WTC11 (cell line): ENCODE results near the gene PRAC2. TPM values are rescaled to one million over a fixed set of nuclear protein-coding genes. Genes with fewer than 3 reads are reported as not detected.
A peak's percentile ranks its signal among the peaks of the same experiment; 100 is the strongest.

Experiments
- AFF4 ChIP-seq: sonication (generic); formaldehyde crosslinking; IDR thresholded peaks from 2 replicates; pipeline ENCODE4 v1.8.1; 2023; ENCODE audit warnings: mild to moderate bottlenecking, missing genetic modification reagents, borderline replicate concordance
- ATF2 ChIP-seq: sonication (generic); formaldehyde crosslinking; IDR thresholded peaks from 2 replicates; pipeline ENCODE4 v1.8.1; 2022; ENCODE audit warnings: low read depth, missing genetic modification reagents, borderline replicate concordance
- CBFB ChIP-seq: sonication (generic); formaldehyde crosslinking; IDR thresholded peaks from 2 replicates; pipeline ENCODE4 v1.8.1; 2022; ENCODE audit warnings: mild to moderate bottlenecking, low read depth, missing genetic modification reagents
- CDX4 ChIP-seq: fragments of 250-450 bp; sonication (Bioruptor Pico); IDR thresholded peaks from 2 replicates; pipeline ENCODE4 v1.9.0; 2021; ENCODE audit warnings: moderate library complexity, mild to moderate bottlenecking, inconsistent platforms, borderline replicate concordance
- ESRRA ChIP-seq: sonication (generic); formaldehyde crosslinking; IDR thresholded peaks from 2 replicates; pipeline ENCODE4 v1.8.1; 2022; ENCODE audit warnings: mild to moderate bottlenecking, missing genetic modification reagents, borderline replicate concordance
- ETV6 ChIP-seq: sonication (generic); formaldehyde crosslinking; IDR thresholded peaks from 2 replicates; pipeline ENCODE4 v1.8.1; 2022; ENCODE audit warnings: mild to moderate bottlenecking, missing genetic modification reagents
- FOXJ3 ChIP-seq: sonication (generic); formaldehyde crosslinking; IDR thresholded peaks from 2 replicates; pipeline ENCODE4 v1.9.0; 2021; ENCODE audit warnings: missing genetic modification reagents, mild to moderate bottlenecking, borderline replicate concordance
- FOXK1 ChIP-seq: sonication (generic); formaldehyde crosslinking; IDR thresholded peaks from 2 replicates; pipeline ENCODE4 v1.8.0; 2022; ENCODE audit warnings: mild to moderate bottlenecking, moderate library complexity, missing genetic modification reagents
- HMGA2 ChIP-seq: fragments of 250-450 bp; sonication (Bioruptor Pico); IDR thresholded peaks from 2 replicates; pipeline ENCODE4 v1.4.0; 2021; ENCODE audit warnings: mild to moderate bottlenecking, moderate library complexity
- MXD4 ChIP-seq: fragments of 250-450 bp; sonication (Bioruptor Pico); IDR thresholded peaks from 2 replicates; pipeline ENCODE4 v1.8.0; 2021; ENCODE audit warnings: mild to moderate bottlenecking, moderate library complexity, borderline replicate concordance
- NR1H2 ChIP-seq: sonication (generic); formaldehyde crosslinking; IDR thresholded peaks from 2 replicates; pipeline ENCODE4 v1.9.0; 2021; ENCODE audit warnings: mild to moderate bottlenecking, moderate library complexity, missing genetic modification reagents
- RELA ChIP-seq: sonication (generic); formaldehyde crosslinking; IDR thresholded peaks from 2 replicates; pipeline ENCODE4 v1.8.1; 2022; ENCODE audit warnings: missing genetic modification reagents, mild to moderate bottlenecking, borderline replicate concordance
- SMAD4 ChIP-seq: sonication (generic); formaldehyde crosslinking; IDR thresholded peaks from 2 replicates; pipeline ENCODE4 v1.8.0; 2022; ENCODE audit warnings: mild to moderate bottlenecking, missing genetic modification reagents
- SP1 ChIP-seq: sonication (generic); formaldehyde crosslinking; conservative IDR thresholded peaks from 2 replicates; pipeline ENCODE4 v1.8.1; 2022; ENCODE audit warnings: missing genetic modification reagents
- TEAD1 ChIP-seq: sonication (generic); formaldehyde crosslinking; IDR thresholded peaks from 2 replicates; pipeline ENCODE4 v1.8.0; 2022; ENCODE audit warnings: mild to moderate bottlenecking, missing genetic modification reagents
- TEAD4 ChIP-seq: sonication (generic); formaldehyde crosslinking; IDR thresholded peaks from 2 replicates; pipeline ENCODE4 v1.8.0; 2022; ENCODE audit warnings: mild to moderate bottlenecking, missing genetic modification reagents
- TP53 ChIP-seq: sonication (generic); formaldehyde crosslinking; IDR thresholded peaks from 2 replicates; pipeline ENCODE4 v1.8.1; 2023; ENCODE audit warnings: mild to moderate bottlenecking, missing genetic modification reagents
- ZBTB21 ChIP-seq: sonication (generic); formaldehyde crosslinking; IDR thresholded peaks from 2 replicates; pipeline ENCODE4 v1.8.1; 2023; ENCODE audit warnings: mild to moderate bottlenecking, missing genetic modification reagents, borderline replicate concordance
- ZNF317 ChIP-seq: sonication (generic); formaldehyde crosslinking; IDR thresholded peaks from 2 replicates; pipeline ENCODE4 v1.8.1; 2023; ENCODE audit warnings: low read depth, mild to moderate bottlenecking, moderate library complexity, missing genetic modification reagents, borderline replicate concordance
- ZNF416 ChIP-seq: fragments of 250-450 bp; sonication (Bioruptor Pico); IDR thresholded peaks from 2 replicates; pipeline ENCODE4 v1.9.0; 2021; ENCODE audit warnings: mild to moderate bottlenecking, inconsistent platforms
- ZNF512 ChIP-seq: sonication (generic); formaldehyde crosslinking; IDR thresholded peaks from 2 replicates; pipeline ENCODE4 v1.8.1; 2022; ENCODE audit warnings: missing genetic modification reagents, borderline replicate concordance
- total RNA-seq: library from RNA; stranded (reverse); gene quantifications from 3 replicates; pipeline ENCODE4 v1.2.3, GENCODE V29; 2021
- TF ChIP-seq, protein P1 (sequence below): sonication (generic); formaldehyde crosslinking; IDR thresholded peaks from 2 replicates; pipeline ENCODE4 v1.8.0; 2023; ENCODE audit warnings: missing genetic modification reagents, mild to moderate bottlenecking, borderline replicate concordance
- TF ChIP-seq, protein P2 (sequence below): sonication (generic); formaldehyde crosslinking; IDR thresholded peaks from 2 replicates; pipeline ENCODE4 v1.8.1; 2023; ENCODE audit warnings: mild to moderate bottlenecking, missing genetic modification reagents
- TF ChIP-seq, protein P3 (sequence below): sonication (generic); formaldehyde crosslinking; IDR thresholded peaks from 2 replicates; pipeline ENCODE4 v1.8.0; 2022; ENCODE audit warnings: mild to moderate bottlenecking, missing genetic modification reagents

Gene PRAC2
- total RNA-seq, 1 experiment from 2014 or later, result 22.3 TPM

GRCh38 chr17:48719642-48720265 lies 3.2 kb upstream of the PRAC2 start (continued):
- TF ChIP-seq, protein P1, sequence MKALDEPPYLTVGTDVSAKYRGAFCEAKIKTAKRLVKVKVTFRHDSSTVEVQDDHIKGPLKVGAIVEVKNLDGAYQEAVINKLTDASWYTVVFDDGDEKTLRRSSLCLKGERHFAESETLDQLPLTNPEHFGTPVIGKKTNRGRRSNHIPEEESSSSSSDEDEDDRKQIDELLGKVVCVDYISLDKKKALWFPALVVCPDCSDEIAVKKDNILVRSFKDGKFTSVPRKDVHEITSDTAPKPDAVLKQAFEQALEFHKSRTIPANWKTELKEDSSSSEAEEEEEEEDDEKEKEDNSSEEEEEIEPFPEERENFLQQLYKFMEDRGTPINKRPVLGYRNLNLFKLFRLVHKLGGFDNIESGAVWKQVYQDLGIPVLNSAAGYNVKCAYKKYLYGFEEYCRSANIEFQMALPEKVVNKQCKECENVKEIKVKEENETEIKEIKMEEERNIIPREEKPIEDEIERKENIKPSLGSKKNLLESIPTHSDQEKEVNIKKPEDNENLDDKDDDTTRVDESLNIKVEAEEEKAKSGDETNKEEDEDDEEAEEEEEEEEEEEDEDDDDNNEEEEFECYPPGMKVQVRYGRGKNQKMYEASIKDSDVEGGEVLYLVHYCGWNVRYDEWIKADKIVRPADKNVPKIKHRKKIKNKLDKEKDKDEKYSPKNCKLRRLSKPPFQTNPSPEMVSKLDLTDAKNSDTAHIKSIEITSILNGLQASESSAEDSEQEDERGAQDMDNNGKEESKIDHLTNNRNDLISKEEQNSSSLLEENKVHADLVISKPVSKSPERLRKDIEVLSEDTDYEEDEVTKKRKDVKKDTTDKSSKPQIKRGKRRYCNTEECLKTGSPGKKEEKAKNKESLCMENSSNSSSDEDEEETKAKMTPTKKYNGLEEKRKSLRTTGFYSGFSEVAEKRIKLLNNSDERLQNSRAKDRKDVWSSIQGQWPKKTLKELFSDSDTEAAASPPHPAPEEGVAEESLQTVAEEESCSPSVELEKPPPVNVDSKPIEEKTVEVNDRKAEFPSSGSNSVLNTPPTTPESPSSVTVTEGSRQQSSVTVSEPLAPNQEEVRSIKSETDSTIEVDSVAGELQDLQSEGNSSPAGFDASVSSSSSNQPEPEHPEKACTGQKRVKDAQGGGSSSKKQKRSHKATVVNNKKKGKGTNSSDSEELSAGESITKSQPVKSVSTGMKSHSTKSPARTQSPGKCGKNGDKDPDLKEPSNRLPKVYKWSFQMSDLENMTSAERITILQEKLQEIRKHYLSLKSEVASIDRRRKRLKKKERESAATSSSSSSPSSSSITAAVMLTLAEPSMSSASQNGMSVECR (CRISPR knock-in tag), result no peak
- TF ChIP-seq RELA (no peak), ZBTB21 (0 out of 2 replicates have a peak, but pooled peaks have one; percentile 27), HMGA2 (CRISPR knock-in tag) (no peak), MXD4 (CRISPR knock-in tag) (no peak), ZNF416 (no peak), TEAD1 (CRISPR knock-in tag) (peak; percentile 81; the same call in 1 of the 2 replicates), ESRRA (CRISPR knock-in tag) (no peak), TEAD4 (no peak), NR1H2 (CRISPR knock-in tag) (no peak), SP1 (no peak), FOXJ3 (CRISPR knock-in tag) (no peak), FOXK1 (CRISPR knock-in tag) (0 out of 2 replicates have a peak, but pooled peaks have one; percentile 46), CBFB (CRISPR knock-in tag) (no peak), TP53 (no peak), SMAD4 (CRISPR knock-in tag) (no peak), AFF4 (no peak), ZNF512 (CRISPR knock-in tag) (no peak), ZNF317 (no peak), ETV6 (CRISPR knock-in tag) (0 out of 2 replicates have a peak, but pooled peaks have one; percentile 45), ATF2 (CRISPR knock-in tag) (no peak), CDX4 (CRISPR knock-in tag) (no peak)
- TF ChIP-seq, protein P2, sequence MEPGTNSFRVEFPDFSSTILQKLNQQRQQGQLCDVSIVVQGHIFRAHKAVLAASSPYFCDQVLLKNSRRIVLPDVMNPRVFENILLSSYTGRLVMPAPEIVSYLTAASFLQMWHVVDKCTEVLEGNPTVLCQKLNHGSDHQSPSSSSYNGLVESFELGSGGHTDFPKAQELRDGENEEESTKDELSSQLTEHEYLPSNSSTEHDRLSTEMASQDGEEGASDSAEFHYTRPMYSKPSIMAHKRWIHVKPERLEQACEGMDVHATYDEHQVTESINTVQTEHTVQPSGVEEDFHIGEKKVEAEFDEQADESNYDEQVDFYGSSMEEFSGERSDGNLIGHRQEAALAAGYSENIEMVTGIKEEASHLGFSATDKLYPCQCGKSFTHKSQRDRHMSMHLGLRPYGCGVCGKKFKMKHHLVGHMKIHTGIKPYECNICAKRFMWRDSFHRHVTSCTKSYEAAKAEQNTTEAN (CRISPR knock-in tag), result no peak
- TF ChIP-seq, protein P3, sequence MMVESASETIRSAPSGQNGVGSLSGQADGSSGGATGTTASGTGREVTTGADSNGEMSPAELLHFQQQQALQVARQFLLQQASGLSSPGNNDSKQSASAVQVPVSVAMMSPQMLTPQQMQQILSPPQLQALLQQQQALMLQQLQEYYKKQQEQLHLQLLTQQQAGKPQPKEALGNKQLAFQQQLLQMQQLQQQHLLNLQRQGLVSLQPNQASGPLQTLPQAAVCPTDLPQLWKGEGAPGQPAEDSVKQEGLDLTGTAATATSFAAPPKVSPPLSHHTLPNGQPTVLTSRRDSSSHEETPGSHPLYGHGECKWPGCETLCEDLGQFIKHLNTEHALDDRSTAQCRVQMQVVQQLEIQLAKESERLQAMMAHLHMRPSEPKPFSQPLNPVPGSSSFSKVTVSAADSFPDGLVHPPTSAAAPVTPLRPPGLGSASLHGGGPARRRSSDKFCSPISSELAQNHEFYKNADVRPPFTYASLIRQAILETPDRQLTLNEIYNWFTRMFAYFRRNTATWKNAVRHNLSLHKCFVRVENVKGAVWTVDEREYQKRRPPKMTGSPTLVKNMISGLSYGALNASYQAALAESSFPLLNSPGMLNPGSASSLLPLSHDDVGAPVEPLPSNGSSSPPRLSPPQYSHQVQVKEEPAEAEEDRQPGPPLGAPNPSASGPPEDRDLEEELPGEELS (CRISPR knock-in tag), result peak; percentile 67
